22Rv1 (cell line): ENCODE data around the gene FARSA.

Source experiments
- H3K27ac ChIP-seq: fragments of 450-650 bp; 2 replicates; pipeline ENCODE4 v1.5.1; 2017
- ZFX ChIP-seq: fragments of 450-650 bp; IDR thresholded peaks from 2 replicates; pipeline ENCODE4 v1.6.1; 2017; ENCODE audit warnings: antibody characterized with exemption, borderline replicate concordance
- TF ChIP-seq, protein P1 (sequence below): fragments of 450-650 bp; IDR thresholded peaks from 2 replicates; pipeline ENCODE4 v1.5.1; 2017; ENCODE audit warnings: mild to moderate bottlenecking

Gene FARSA

DNA sequence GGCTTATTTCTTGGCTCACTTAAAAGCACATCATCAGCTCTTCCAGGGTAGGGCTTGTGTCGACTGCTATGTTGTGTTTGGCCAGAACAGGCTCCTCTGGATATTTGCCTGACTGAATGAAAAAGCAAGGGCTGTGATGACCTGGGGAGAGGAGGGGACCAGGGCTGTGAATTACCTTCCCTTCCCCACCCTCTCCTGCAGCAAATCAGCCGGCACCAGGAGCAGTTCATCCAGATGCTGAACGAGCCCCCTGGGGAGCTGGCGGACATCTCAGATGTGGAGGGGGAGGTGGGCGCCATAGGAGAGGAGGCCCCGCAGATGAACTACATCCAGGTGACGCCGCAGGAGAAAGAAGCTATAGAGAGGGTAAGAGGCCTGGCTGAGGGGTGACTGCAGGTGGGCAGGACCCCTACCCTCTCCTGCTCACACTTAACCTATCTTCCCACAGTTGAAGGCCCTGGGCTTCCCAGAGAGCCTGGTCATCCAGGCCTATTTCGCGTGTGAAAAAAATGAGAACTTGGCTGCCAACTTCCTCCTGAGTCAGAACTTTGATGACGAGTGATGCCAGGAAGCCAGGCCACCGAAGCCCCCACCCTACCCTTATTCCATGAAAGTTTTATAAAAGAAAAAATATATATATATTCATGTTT is 19.1 kb upstream of the FARSA start:
- peak overlapping the region; percentile 92 for H3K27ac ChIP-seq
- no peak for TF ChIP-seq ZFX
- TF ChIP-seq, protein P1, sequence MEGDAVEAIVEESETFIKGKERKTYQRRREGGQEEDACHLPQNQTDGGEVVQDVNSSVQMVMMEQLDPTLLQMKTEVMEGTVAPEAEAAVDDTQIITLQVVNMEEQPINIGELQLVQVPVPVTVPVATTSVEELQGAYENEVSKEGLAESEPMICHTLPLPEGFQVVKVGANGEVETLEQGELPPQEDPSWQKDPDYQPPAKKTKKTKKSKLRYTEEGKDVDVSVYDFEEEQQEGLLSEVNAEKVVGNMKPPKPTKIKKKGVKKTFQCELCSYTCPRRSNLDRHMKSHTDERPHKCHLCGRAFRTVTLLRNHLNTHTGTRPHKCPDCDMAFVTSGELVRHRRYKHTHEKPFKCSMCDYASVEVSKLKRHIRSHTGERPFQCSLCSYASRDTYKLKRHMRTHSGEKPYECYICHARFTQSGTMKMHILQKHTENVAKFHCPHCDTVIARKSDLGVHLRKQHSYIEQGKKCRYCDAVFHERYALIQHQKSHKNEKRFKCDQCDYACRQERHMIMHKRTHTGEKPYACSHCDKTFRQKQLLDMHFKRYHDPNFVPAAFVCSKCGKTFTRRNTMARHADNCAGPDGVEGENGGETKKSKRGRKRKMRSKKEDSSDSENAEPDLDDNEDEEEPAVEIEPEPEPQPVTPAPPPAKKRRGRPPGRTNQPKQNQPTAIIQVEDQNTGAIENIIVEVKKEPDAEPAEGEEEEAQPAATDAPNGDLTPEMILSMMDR = no peak

DNA sequence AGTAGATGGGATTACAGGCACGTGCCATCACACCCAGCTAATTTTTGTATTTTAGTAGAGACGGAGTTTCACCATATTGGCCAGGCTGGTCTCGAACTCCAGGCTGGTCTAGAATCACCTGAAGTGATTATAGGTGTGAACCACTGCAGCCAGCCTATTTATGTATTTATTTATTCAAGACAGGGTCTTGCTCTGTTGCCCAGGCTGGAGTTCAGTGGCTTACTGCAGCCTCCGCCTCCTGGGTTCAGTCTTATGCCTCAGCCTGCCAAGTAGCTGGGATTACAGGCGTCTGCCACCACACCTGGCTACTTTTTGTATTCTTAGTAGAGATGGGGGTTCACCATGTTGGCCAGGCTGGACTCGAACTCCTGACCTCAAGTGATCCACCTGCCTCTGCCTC is 18.5 kb upstream of the FARSA start:
- H3K27ac ChIP-seq = peak overlapping the region; percentile 92

DNA sequence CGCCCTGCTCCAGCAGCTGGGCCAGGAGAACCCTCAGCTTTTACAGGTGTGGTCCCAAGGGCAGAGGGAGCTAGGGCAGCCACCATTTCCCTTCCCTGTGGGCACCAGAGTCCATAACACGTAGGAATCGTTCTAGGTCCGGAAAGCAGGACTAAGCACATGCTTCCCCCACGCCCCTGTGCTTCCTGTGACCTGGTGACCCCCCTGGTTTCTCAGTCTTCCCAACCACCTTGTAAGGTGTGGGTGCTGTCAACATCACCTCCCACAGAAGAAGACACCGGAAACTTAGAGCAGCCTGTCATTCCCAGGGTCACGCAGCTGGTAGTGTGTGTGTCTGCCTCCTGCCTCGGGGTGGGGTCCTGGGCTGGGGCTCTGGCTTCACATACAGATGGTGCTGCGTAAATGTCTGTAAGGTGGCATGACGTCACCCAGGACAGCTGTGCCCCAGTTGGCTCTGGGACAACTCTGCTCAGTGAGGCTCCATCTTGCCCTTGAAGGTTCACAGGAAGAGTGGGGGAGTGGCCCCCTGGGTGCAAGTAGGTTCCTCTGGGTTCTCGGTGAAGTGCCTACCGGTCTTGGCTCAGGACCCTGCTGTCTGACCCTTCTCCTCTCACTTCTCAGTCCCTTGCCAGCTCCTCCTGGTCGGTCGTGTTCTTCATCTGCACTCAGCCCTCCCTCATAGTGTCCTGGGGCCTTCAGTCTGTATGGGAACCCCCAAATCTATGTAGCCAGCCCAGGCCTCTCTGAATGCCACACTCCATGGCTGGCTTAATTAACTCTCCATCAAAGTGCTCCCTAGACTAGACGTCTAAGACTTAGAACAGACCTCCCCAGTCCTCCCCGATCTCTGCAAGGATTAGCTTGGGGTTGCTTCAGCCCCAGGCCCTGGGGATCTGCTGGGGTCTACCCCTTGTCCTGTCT is 16.1 kb upstream of the FARSA start:
- H3K27ac ChIP-seq = peak overlapping the region; percentile 92; the same call in 1 of the 2 replicates
- TF ChIP-seq, protein P1 = no peak
- TF ChIP-seq ZFX = no peak

DNA sequence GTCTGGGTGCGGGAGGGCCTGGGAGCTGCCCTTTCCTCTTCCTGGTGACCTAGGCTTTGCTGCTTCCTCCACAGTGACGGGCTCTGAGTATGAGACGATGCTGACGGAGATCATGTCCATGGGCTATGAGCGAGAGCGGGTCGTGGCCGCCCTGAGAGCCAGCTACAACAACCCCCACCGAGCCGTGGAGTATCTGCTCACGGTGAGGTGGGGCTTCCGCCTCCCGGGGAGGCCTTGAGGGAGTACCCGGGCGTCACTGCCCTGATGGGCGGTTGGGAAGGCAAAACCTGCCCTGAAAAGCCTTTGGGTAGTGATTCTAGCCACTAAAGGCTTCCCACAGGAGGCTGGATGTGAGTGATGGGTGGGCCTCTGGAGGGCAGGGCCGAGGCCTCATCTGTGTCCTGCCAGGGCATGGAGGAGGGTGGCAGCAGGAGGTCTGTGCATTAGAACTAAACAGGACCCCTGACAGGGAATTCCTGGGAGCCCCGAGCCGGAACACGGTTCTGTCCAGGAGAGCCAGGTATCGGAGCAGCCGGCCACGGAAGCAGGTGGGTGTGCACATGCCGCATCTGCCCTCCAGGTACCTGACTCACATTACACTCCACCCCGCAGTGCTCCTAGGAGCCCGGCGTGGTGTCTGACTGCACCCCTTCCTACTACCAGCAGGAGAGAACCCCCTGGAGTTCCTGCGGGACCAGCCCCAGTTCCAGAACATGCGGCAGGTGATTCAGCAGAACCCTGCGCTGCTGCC is 15.3 kb upstream of the FARSA start:
- TF ChIP-seq ZFX = no peak
- TF ChIP-seq, protein P1 = no peak
- H3K27ac ChIP-seq = no peak overlapping the region

DNA sequence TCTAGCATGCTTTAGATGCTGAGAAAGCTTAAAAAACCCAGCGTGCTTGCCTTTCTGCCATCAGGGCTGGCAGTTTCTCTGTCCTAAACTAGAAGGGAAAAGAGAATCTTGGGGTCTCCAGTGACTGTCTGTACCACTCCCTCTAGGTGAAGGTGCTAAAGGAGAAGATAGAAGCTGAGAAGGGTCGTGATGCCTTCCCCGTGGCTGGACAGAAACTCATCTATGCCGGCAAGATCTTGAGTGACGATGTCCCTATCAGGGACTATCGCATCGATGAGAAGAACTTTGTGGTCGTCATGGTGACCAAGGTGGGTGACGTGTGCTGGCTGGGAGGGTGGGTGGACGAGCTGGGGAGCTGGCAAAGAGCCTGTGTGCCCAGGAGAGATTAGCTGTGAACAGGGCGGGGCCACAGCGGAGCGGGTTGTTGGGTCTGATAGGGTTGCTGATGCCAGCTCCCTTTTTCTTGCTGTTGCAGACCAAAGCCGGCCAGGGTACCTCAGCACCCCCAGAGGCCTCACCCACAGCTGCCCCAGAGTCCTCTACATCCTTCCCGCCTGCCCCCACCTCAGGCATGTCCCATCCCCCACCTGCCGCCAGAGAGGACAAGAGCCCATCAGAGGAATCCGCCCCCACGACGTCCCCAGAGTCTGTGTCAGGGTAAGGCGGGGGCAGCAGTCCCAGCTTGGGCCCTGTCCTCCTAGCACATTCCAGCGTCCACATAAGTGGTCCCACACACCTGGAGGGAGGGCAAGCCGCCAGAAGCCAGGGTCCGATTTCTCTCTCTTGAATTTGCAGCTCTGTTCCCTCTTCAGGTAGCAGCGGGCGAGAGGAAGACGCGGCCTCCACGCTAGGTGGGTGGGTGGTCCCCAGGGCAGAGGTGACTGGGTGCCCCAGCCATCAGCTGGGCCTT is 14.4 kb upstream of the FARSA start:
- TF ChIP-seq, protein P1 = no peak
- no peak for TF ChIP-seq ZFX

DNA sequence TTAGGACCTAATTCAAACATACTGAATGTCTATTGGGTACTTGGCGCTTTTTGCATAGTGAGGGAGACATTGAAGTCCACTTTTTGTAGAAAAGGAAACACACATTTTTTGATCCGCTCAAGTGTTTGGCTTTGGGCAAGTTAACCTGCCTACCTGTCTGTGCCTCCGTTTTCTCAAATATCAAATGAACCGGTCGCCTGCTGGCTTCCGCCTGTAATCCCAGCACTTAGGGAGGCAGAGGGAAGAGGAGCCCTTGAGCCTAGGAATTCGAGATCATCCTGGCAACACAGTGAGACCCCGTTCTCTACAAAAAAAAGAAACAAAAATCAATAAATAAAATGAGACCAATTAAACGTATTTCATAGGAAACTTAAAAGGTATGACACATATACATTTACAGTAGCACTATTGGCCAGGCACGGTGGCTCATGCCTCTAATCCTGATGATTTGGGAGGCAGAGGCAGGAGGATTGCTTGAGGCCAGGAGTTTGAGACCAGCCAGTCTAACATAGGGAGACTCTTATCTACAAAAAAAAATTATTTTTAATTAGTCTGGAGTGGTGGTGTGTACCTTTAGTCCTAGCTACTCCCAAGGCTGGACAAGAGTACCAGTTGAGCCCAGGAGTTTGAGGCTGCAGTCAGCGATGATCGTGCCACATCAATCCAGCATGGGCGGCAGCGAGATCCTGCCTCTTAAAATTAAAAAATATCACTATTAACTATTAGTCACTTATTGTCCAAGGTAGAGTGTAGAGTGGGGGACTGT is 13.4 kb upstream of the FARSA start:
- TF ChIP-seq, protein P1 = no peak
- no peak for TF ChIP-seq ZFX
- peak overlapping the region; percentile 93 for H3K27ac ChIP-seq

More for the DNA sequence above, 14.4 kb upstream of the FARSA start:
- H3K27ac ChIP-seq = peak overlapping the region; percentile 93; the same call in 1 of the 2 replicates
